Upper lobe of left lung (tissue), 6 donors: ENCODE data around the gene SLC48A1. TPM values are rescaled to one million over a fixed set of nuclear protein-coding genes. Genes with fewer than 3 reads are reported as not detected.
"Not testable (repeated sequence)": the region's sequence is repeated elsewhere in the genome, so short reads cannot be mapped to it uniquely, and the experiment has no call there.

Experiments
- ATAC-seq, 2 donors: fragments of 200-7000 bp; cut with Tn5 transposase; one replicate each; pipeline ENCODE4 v1.9.1; 2022; ENCODE audit warnings: mild to moderate bottlenecking in 2 of 2, moderate library complexity in 2 of 2; ENCODE audit not compliant: low FRiP score in 2 of 2
- DNase-seq, 2 donors: peaks; one replicate each; pipeline ENCODE4 v3.0.0-alpha.2; 2019 to 2020
- H3K27ac ChIP-seq, 4 donors: fragments of 200-600 bp; sonication (generic); one replicate each; pipeline ENCODE4 v1.5.1; 2016 to 2019
- H3K27me3 ChIP-seq, 4 donors: fragments of 200-600 bp; sonication (generic); one replicate each; pipeline ENCODE4 v1.5.1; 2017 to 2019
- H3K36me3 ChIP-seq, 4 donors: fragments of 200-600 bp; sonication (generic); one replicate each; pipeline ENCODE4 v1.5.1; 2016 to 2019
- H3K4me1 ChIP-seq, 4 donors: fragments of 200-600 bp; sonication (generic); one replicate each; pipeline ENCODE4 v1.5.1; 2018 to 2019
- H3K4me3 ChIP-seq, 4 donors: fragments of 200-600 bp; sonication (generic); one replicate each; pipeline ENCODE4 v1.5.1; 2017 to 2019; ENCODE audit warnings: mild to moderate bottlenecking in 2 of 4, moderate library complexity in 1 of 4
- H3K9me3 ChIP-seq, 4 donors: fragments of 200-600 bp; sonication (generic); one replicate each; pipeline ENCODE4 v1.5.1; 2018 to 2019
- EP300 ChIP-seq, 4 donors: sonication (generic); formaldehyde crosslinking; IDR thresholded peaks; one replicate each; pipeline ENCODE4 v1.5.1; 2017; ENCODE audit warnings: antibody characterized with exemption in 4 of 4, control low read depth in 2 of 4
- POLR2A ChIP-seq, 4 donors: fragments of 450-650 bp; IDR thresholded peaks; one replicate each; pipeline ENCODE4 v1.5.1; 2016 to 2017; ENCODE audit warnings: antibody characterized with exemption in 4 of 4, mild to moderate bottlenecking in 2 of 4
- POLR2AphosphoS5 ChIP-seq, 2 donors: sonication (generic); formaldehyde crosslinking; IDR thresholded peaks; one replicate each; pipeline ENCODE4 v1.5.1; 2017; ENCODE audit warnings: antibody characterized with exemption in 2 of 2
- WGBS, 2 donors: methylation state at CpG; one replicate each; pipeline ENCODE4 v1.1.5; 2017 to 2018; 5-methylcytosine and 5-hydroxymethylcytosine counted together
- total RNA-seq, 6 donors: library from RNA; depleted of rRNA in 4 of 6; stranded (reverse); fragments of >200 nt in 4 of 6; gene quantifications; one replicate each; pipeline versions ENCODE4 v1.1.0 to v1.2.1, GENCODE V29; 2016 to 2021
- TF ChIP-seq, protein P1 (sequence below), 6 experiments: fragments of 450-650 bp in 4 of 6; fragments of 200-600 bp in 2 of 6; sonication (generic) in 2 of 6; IDR thresholded peaks; one replicate each; pipeline ENCODE4 v1.5.1; 2016 to 2019; ENCODE audit warnings: antibody characterized with exemption in 6 of 6
- donor health status: DM: no; HTN: no; CAD: no; lungs with moderate emphysema.
- donor health status: DM: no; HTN: yes; CAD: no; lungs with severe emphysema.

Gene SLC48A1
- total RNA-seq, 6 donors from 2014 or later: 26.5 to 36.5 (median 33.9) TPM

- Histone ChIP-seq H3K36me3 (no peaks in the 10 kb centered on the region), H3K4me3 (no peak overlapping the region), H3K27ac (peak overlapping the region; percentile 86 to 99 (median 98)), H3K9me3 (no peaks in the 10 kb centered on the region), H3K4me1 (peaks cover 85 to 93% (median 91%) of the 10 kb centered on the region in 4 donors), H3K27me3 (no peaks in the 10 kb centered on the region)
- WGBS, 2 donors: 32 to 45% methylated on average over 3 of the region's 3 CpGs
- no peak for ATAC-seq
- TF ChIP-seq POLR2AphosphoS5 (IDR thresholded peaks at IDR 0.05) (no peak), EP300 (IDR thresholded peaks at IDR 0.05) (no peak), POLR2A (IDR thresholded peaks at IDR 0.05) (no peak)
- TF ChIP-seq, protein P1, sequence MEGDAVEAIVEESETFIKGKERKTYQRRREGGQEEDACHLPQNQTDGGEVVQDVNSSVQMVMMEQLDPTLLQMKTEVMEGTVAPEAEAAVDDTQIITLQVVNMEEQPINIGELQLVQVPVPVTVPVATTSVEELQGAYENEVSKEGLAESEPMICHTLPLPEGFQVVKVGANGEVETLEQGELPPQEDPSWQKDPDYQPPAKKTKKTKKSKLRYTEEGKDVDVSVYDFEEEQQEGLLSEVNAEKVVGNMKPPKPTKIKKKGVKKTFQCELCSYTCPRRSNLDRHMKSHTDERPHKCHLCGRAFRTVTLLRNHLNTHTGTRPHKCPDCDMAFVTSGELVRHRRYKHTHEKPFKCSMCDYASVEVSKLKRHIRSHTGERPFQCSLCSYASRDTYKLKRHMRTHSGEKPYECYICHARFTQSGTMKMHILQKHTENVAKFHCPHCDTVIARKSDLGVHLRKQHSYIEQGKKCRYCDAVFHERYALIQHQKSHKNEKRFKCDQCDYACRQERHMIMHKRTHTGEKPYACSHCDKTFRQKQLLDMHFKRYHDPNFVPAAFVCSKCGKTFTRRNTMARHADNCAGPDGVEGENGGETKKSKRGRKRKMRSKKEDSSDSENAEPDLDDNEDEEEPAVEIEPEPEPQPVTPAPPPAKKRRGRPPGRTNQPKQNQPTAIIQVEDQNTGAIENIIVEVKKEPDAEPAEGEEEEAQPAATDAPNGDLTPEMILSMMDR (IDR thresholded peaks at IDR 0.05): no peak
- no peak for DNase-seq
Observed at GRCh38 chr12:47814539-47815170, 41.6 kb downstream of the SLC48A1 start.

- not testable (repeated sequence) for H3K27me3 ChIP-seq, DNase-seq, H3K36me3 ChIP-seq, H3K4me3 ChIP-seq, ATAC-seq, H3K9me3 ChIP-seq
- Histone ChIP-seq H3K4me1 (peaks cover 77 to 89% (median 88%) of the 10 kb centered on the region in 4 donors), H3K27ac (peak overlapping the region; percentile 86 to 99 (median 98))
- WGBS, 2 donors: 89 to 94% methylated on average over 5 of the region's 5 CpGs
Observed at GRCh38 chr12:47815447-47815846, 42.4 kb downstream of the SLC48A1 start.

- Histone ChIP-seq H3K27me3 (no peaks in the 10 kb centered on the region), H3K27ac (peak overlapping the region; percentile 97 to 99 (median 98)), H3K4me3 (peak overlapping the region in 3 of 4 donors; percentile 67 to 82 (median 74)), H3K4me1 (peaks cover 75 to 89% (median 88%) of the 10 kb centered on the region in 4 donors), H3K36me3 (no peaks in the 10 kb centered on the region), H3K9me3 (no peaks in the 10 kb centered on the region)
- ATAC-seq (no peak), DNase-seq (peak in 1 of 2 donors; percentile 17)
- 21 to 31% methylated on average over 7 to 12 of the region's 12 CpGs for WGBS, 2 donors
- TF ChIP-seq POLR2A (IDR thresholded peaks at IDR 0.05): no peak
- TF ChIP-seq, protein P1 (IDR thresholded peaks at IDR 0.05): no peak
- no peak for TF ChIP-seq EP300 (IDR thresholded peaks at IDR 0.05)
- no peak for TF ChIP-seq POLR2AphosphoS5 (IDR thresholded peaks at IDR 0.05)
Observed at GRCh38 chr12:47816403-47817271, 43.6 kb downstream of the SLC48A1 start.

- WGBS, 2 donors: 11 to 28% methylated on average over 6 to 7 of the region's 7 CpGs
- H3K4me3 ChIP-seq: peak overlapping the region in 3 of 4 donors; percentile 67 to 82 (median 74)
- no peaks in the 10 kb centered on the region for H3K27me3 ChIP-seq
- peak overlapping the region; percentile 97 to 99 (median 98) for H3K27ac ChIP-seq
- ATAC-seq (no peak), DNase-seq (peak in 1 of 2 donors; percentile 17)
- no peaks in the 10 kb centered on the region for H3K9me3 ChIP-seq
- H3K4me1 ChIP-seq: peaks cover 75 to 89% (median 88%) of the 10 kb centered on the region in 4 donors
- no peak for TF ChIP-seq POLR2A (IDR thresholded peaks at IDR 0.05)
- no peak for TF ChIP-seq EP300 (IDR thresholded peaks at IDR 0.05)
- TF ChIP-seq, protein P1 (IDR thresholded peaks at IDR 0.05): peak in 1 of 6 experiments; percentile 2
- H3K36me3 ChIP-seq: no peaks in the 10 kb centered on the region
Observed at GRCh38 chr12:47817272-47818006, 44.4 kb downstream of the SLC48A1 start.

DNA sequence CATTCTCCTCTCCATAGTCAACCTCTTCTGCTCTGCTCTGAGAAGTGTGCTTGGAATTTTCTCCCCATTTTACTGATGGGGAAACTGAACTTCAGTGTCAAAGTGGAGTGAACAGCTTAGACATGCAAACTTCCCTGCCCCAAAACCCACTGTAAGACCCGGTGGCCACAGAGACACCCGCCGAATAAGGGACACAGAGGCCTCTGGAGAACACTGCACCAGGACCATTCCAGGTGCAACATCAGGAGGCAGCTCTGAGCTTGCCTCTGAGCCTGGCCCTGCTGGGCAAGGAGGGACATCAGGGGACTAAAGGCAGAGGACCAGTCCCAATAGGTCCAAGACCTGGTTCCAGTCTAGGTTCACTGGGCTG is 45.0 kb downstream of the SLC48A1 start:
- no peaks in the 10 kb centered on the region for H3K36me3 ChIP-seq
- peaks cover 78 to 90% (median 88%) of the 10 kb centered on the region in 4 donors for H3K4me1 ChIP-seq
- WGBS, 2 donors: 69 to 70% methylated on average over 3 of the region's 3 CpGs
- ATAC-seq (no peak), DNase-seq (no peak)
- H3K4me3 ChIP-seq: peak overlapping the region in 3 of 4 donors; percentile 67 to 82 (median 74)
- TF ChIP-seq, protein P1 (IDR thresholded peaks at IDR 0.05): no peak
- no peak for TF ChIP-seq POLR2A (IDR thresholded peaks at IDR 0.05)
- TF ChIP-seq EP300 (IDR thresholded peaks at IDR 0.05): no peak
- TF ChIP-seq POLR2AphosphoS5 (IDR thresholded peaks at IDR 0.05): no peak
- no peaks in the 10 kb centered on the region for H3K9me3 ChIP-seq
- H3K27me3 ChIP-seq: no peaks in the 10 kb centered on the region
- H3K27ac ChIP-seq: peak overlapping the region; percentile 97 to 99 (median 98)
